BLaER1 treated with 17β-estradiol and CSF1 and Interleukin-3, amounts not matched to agents 10 nM and 100 nM (cell line): ENCODE results near the gene FLYWCH2.

ENCODE experiments used
- H3K27ac ChIP-seq, 11 experiments: shearing (Covaris generic); formaldehyde crosslinking; 2 replicates each; pipeline ENCODE4 v1.8.1; 2022
- H3K27me3 ChIP-seq, 11 experiments: shearing (Covaris generic); formaldehyde crosslinking; 2 replicates each; pipeline ENCODE4 v1.8.1; 2022
- H3K36me3 ChIP-seq, 11 experiments: shearing (Covaris generic); formaldehyde crosslinking; 2 replicates each; pipeline ENCODE4 v1.8.1; 2022
- H3K4me1 ChIP-seq, 10 experiments: shearing (Covaris generic); formaldehyde crosslinking; 2 replicates each; pipeline ENCODE4 v1.8.1; 2022
- H3K4me2 ChIP-seq, 11 experiments: shearing (Covaris generic); formaldehyde crosslinking; 2 replicates each; pipeline ENCODE4 v1.8.1; 2022
- H3K4me3 ChIP-seq, 10 experiments: shearing (Covaris generic); formaldehyde crosslinking; 2 replicates each; pipeline ENCODE4 v1.8.1; 2022
- H3K9ac ChIP-seq, 11 experiments: shearing (Covaris generic); formaldehyde crosslinking; 2 replicates each; pipeline ENCODE4 v1.8.1; 2022
- H3K9me3 ChIP-seq, 11 experiments: shearing (Covaris generic); formaldehyde crosslinking; replicated peaks in 1 of 11; 2 replicates each; pipeline ENCODE4 v1.8.1; 2022
- H4K20me1 ChIP-seq, 11 experiments: shearing (Covaris generic); formaldehyde crosslinking; 2 replicates each; pipeline ENCODE4 v1.8.1; 2022
- Cebpa-rat ChIP-seq, 11 experiments: shearing (Covaris generic); IDR thresholded peaks; 2 replicates each; pipeline ENCODE4 v1.8.1; 2022

The FLYWCH2 gene

DNA sequence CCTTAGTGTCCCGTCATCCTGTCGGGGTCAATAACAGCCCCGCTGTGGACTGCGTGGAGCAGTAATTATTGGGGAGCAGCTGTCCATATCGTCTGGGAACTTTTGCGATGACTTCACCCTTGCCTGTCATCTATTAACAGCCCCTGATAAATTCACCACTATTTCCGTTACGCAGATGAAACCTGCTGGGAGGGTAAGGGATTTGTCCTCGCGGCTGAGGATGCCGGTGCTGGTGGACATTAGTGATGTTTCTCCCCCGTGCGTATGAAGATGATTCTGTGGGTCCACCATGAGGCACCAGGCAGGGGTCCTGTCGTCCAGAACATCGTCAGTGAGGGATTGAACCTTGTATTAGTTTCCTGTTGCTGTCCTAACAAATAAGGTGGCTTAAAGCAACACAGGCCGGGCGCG, 1.0 kb downstream of the FLYWCH2 start:
- peak overlapping the region; percentile 75 to 97 (median 87) for H3K4me3 ChIP-seq
- H3K4me1 ChIP-seq, result peaks cover 11 to 22% (median 15%) of the 10 kb centered on the region in 10 experiments
- no peak for TF ChIP-seq Cebpa-rat (IDR thresholded peaks at IDR 0.05)
- H3K27me3 ChIP-seq, result no peaks in the 10 kb centered on the region
- peak overlapping the region; percentile 87 to 99 (median 95) for H3K4me2 ChIP-seq
- peaks cover 10 to 19% (median 18%) of the 10 kb centered on the region in 11 experiments for H3K9me3 ChIP-seq
- H3K9ac ChIP-seq, result peak overlapping the region; percentile 81 to 97 (median 92); a peak in 21 of 22 replicates
- H4K20me1 ChIP-seq, result peaks cover 0 to 9% (median 0%) of the 10 kb centered on the region in 11 experiments; a peak in 1 of 22 replicates
- peaks cover 0 to 6% (median 0%) of the 10 kb centered on the region in 11 experiments; a peak in 2 of 22 replicates for H3K36me3 ChIP-seq
- peak overlapping the region in 2 of 11 experiments; percentile 87 to 89; a peak in 2 of 22 replicates for H3K27ac ChIP-seq

DNA sequence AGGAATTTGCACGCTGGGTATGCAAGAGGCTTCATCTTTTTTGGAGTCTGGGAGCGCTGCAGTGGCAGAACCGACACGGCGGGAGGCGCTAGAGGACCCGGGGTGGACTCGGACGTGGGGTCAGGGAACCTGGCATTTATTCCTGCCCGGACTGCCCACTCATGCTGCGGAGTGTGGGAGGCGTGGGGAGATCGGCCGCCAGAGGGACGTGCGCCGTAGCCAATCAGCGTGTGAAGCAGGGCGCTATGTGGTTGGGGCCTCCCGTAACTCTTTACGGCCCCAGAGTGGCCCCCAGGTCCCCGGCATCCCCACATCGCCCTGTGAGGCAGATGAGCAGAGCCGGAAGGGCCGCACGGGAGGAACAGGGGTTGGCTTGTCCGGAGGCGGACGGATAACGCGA, 11.2 kb downstream of the FLYWCH2 start:
- Histone ChIP-seq H3K27ac (no peak overlapping the region), H3K9ac (no peak overlapping the region), H3K4me3 (no peak overlapping the region), H3K36me3 (peaks cover 0 to 28% (median 8%) of the 10 kb centered on the region in 11 experiments; a peak in 9 of 22 replicates), H3K27me3 (no peaks in the 10 kb centered on the region), H3K4me2 (no peak overlapping the region), H4K20me1 (peaks cover 0 to 51% (median 13%) of the 10 kb centered on the region in 11 experiments; a peak in 11 of 22 replicates), H3K9me3 (no peaks in the 10 kb centered on the region), H3K4me1 (peaks cover 0 to 41% (median 27%) of the 10 kb centered on the region in 10 experiments; a peak in 16 of 20 replicates)
- TF ChIP-seq Cebpa-rat (IDR thresholded peaks at IDR 0.05), result no peak

- H3K36me3 ChIP-seq, result peaks cover 0 to 33% (median 8%) of the 10 kb centered on the region in 11 experiments; a peak in 9 of 22 replicates
- peaks cover 0 to 51% (median 13%) of the 10 kb centered on the region in 11 experiments; a peak in 11 of 22 replicates for H4K20me1 ChIP-seq
- H3K27me3 ChIP-seq, result no peaks in the 10 kb centered on the region
- no peaks in the 10 kb centered on the region for H3K9me3 ChIP-seq
- peak overlapping the region in 6 of 11 experiments; percentile 36 to 67 (median 64); a peak in 8 of 22 replicates for H3K4me2 ChIP-seq
- H3K27ac ChIP-seq, result no peak overlapping the region
- no peak overlapping the region for H3K9ac ChIP-seq
- no peak overlapping the region for H3K4me3 ChIP-seq
- H3K4me1 ChIP-seq, result peaks cover 0 to 41% (median 27%) of the 10 kb centered on the region in 10 experiments; a peak in 16 of 20 replicates
- no peak for TF ChIP-seq Cebpa-rat (IDR thresholded peaks at IDR 0.05)
Observed at GRCh38 chr16:2895813-2896212, 12.8 kb downstream of the FLYWCH2 start.

GRCh38 chr16:2896480-2897010, 13.5 kb downstream of the FLYWCH2 start:
- Histone ChIP-seq H4K20me1 (peaks cover 0 to 51% (median 13%) of the 10 kb centered on the region in 11 experiments; a peak in 11 of 22 replicates), H3K27ac (peak overlapping the region in 3 of 11 experiments; percentile 19 to 40 (median 30); a peak in 1 of 22 replicates), H3K4me3 (no peak overlapping the region), H3K9ac (peak overlapping the region in 8 of 11 experiments; percentile 11 to 57 (median 36); a peak in 13 of 22 replicates), H3K4me2 (peak overlapping the region in 9 of 11 experiments; percentile 12 to 67 (median 56); a peak in 16 of 22 replicates), H3K9me3 (no peaks in the 10 kb centered on the region), H3K4me1 (peaks cover 0 to 41% (median 27%) of the 10 kb centered on the region in 10 experiments; a peak in 16 of 20 replicates), H3K27me3 (no peaks in the 10 kb centered on the region), H3K36me3 (peaks cover 0 to 33% (median 9%) of the 10 kb centered on the region in 11 experiments; a peak in 9 of 22 replicates)
- TF ChIP-seq Cebpa-rat (IDR thresholded peaks at IDR 0.05), result no peak

- Histone ChIP-seq H3K36me3 (peaks cover 0 to 33% (median 9%) of the 10 kb centered on the region in 11 experiments; a peak in 9 of 22 replicates), H3K4me1 (peaks cover 0 to 41% (median 27%) of the 10 kb centered on the region in 10 experiments; a peak in 16 of 20 replicates), H3K9ac (peak overlapping the region in 6 of 11 experiments; percentile 11 to 57 (median 43); a peak in 11 of 22 replicates), H4K20me1 (peaks cover 0 to 51% (median 13%) of the 10 kb centered on the region in 11 experiments; a peak in 11 of 22 replicates), H3K9me3 (no peaks in the 10 kb centered on the region), H3K27ac (no peak overlapping the region), H3K4me3 (no peak overlapping the region), H3K4me2 (peak overlapping the region in 8 of 11 experiments; percentile 27 to 67 (median 60); a peak in 15 of 22 replicates), H3K27me3 (no peaks in the 10 kb centered on the region)
- TF ChIP-seq Cebpa-rat (IDR thresholded peaks at IDR 0.05), result no peak
Observed at GRCh38 chr16:2897110-2897509, 14.1 kb downstream of the FLYWCH2 start.

DNA sequence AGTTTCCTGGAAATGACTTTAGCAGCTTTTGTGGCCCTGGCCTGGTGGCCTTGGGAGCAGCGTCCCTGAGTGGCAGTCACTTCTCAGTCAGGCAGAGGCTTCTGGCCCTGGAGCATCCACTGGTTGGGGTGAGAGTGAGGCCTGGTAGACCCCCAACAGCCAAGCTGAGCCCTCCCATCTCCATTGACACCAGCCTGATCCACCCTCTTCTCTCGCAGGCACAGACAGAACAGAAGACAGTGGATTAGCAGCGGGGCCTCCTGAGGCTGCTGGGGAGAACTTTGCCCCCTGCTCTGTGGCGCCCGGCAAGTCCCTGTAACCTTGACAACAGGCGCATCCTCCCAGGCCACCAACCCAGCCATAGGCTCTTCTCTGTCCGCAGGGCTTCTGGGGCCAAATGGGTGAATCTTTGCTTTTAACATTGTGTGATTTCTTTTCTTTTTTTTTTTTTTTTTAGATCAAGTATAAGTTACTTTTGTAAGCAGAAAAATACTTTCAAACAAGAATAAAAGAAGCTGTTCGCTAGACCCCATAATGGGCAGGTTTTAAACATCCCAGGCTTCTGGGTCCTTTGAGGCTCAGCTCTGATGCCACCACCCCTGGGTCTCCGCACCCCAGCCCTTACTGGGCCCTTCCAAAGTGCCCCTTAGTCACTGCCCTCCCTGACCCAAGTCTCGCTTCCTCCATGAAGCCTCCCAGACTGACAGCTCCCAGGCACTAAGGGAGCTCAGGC, 16.0 kb downstream of the FLYWCH2 start:
- H3K4me1 ChIP-seq, result peaks cover 9 to 48% (median 30%) of the 10 kb centered on the region in 10 experiments
- peaks cover 0 to 48% (median 11%) of the 10 kb centered on the region in 11 experiments; a peak in 11 of 22 replicates for H4K20me1 ChIP-seq
- no peak overlapping the region for H3K27ac ChIP-seq
- TF ChIP-seq Cebpa-rat (IDR thresholded peaks at IDR 0.05), result no peak
- no peak overlapping the region for H3K4me2 ChIP-seq
- H3K9ac ChIP-seq, result peak overlapping the region in 1 of 11 experiments; percentile 29; a peak in 1 of 22 replicates
- H3K9me3 ChIP-seq, result no peaks in the 10 kb centered on the region
- no peaks in the 10 kb centered on the region for H3K27me3 ChIP-seq
- H3K4me3 ChIP-seq, result no peak overlapping the region
- peaks cover 0 to 33% (median 9%) of the 10 kb centered on the region in 11 experiments; a peak in 9 of 22 replicates for H3K36me3 ChIP-seq

DNA sequence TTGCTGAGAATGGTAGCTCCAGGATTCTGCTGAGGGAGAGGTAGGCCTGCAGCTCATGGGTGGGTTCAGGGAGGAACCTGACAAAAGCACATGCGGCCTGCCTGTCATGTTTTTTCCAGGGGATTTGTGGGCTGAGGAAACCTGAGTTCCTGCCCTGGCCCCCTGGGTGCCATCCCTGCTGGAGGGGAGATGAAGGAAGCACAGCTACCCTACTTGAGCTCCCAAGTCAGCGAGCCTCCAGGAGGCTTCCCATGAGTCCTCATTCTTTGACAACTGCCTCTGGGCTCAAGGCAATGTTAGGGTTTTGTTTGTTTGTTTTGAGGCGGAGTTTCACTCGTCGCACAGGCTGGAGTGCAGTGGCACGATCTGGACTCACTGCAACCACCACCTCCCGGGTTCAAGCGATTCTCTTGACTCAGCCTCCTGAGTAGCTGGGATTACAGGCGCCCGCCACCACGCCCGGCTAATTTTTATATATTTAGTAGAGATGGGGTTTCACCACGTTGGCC, 16.6 kb downstream of the FLYWCH2 start:
- H3K9me3 ChIP-seq, result no peaks in the 10 kb centered on the region

DNA sequence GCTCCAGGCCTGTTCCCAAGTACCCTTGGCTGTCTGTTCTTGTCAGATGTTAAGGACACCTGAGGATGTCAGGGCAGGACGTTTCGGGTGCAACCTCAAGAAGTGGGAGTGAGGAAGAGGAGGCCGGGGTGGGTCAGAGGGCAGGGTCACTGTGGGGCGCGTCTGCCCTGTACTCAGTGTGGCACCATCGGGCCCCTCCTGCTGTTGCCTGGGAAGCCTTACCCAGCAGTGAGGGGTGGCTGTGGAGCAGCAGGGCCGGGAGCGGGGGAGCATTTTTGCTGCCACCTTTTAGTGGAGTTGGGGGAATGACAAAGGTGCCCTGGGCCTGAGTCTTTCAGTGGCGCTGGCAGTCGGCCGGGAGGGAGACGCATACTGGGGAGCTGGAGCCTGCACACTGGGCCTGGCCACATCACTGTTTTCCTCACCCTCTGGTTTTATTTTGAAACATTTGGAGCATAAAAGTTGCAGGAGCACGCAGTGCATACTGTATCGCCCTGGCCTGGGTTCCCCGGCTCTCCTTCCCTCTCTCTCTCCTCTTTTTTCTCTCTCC, 17.6 kb downstream of the FLYWCH2 start:
- no peaks in the 10 kb centered on the region for H3K9me3 ChIP-seq
- TF ChIP-seq Cebpa-rat (IDR thresholded peaks at IDR 0.05), result no peak
- peaks cover 0 to 33% (median 7%) of the 10 kb centered on the region in 11 experiments; a peak in 9 of 22 replicates for H4K20me1 ChIP-seq
- H3K27ac ChIP-seq, result no peak overlapping the region
- no peak overlapping the region for H3K9ac ChIP-seq
- peaks cover 10 to 38% (median 27%) of the 10 kb centered on the region in 10 experiments for H3K4me1 ChIP-seq
- H3K4me2 ChIP-seq, result no peak overlapping the region
- H3K4me3 ChIP-seq, result no peak overlapping the region
- peaks cover 0 to 33% (median 9%) of the 10 kb centered on the region in 11 experiments; a peak in 9 of 22 replicates for H3K36me3 ChIP-seq
- no peaks in the 10 kb centered on the region for H3K27me3 ChIP-seq

More for the DNA sequence above, 16.6 kb downstream of the FLYWCH2 start:
- Histone ChIP-seq H3K4me2 (no peak overlapping the region), H3K27ac (no peak overlapping the region), H3K9ac (no peak overlapping the region), H4K20me1 (peaks cover 0 to 42% (median 7%) of the 10 kb centered on the region in 11 experiments; a peak in 11 of 22 replicates), H3K27me3 (no peaks in the 10 kb centered on the region), H3K36me3 (peaks cover 0 to 33% (median 9%) of the 10 kb centered on the region in 11 experiments; a peak in 9 of 22 replicates), H3K4me3 (no peak overlapping the region), H3K4me1 (peaks cover 10 to 48% (median 30%) of the 10 kb centered on the region in 10 experiments)
- TF ChIP-seq Cebpa-rat (IDR thresholded peaks at IDR 0.05), result no peak
